HL-60 (cell line): Measurements from ENCODE around the gene CYTH4.

Source experiments
- REST ChIP-seq: IDR thresholded peaks from 2 replicates; pipeline ENCODE4 v1.6.1; 2012; ENCODE audit warnings: low read depth; ENCODE audit not compliant: insufficient replicate concordance
- TF ChIP-seq, protein P1 (sequence below): IDR thresholded peaks from one replicate; pipeline ENCODE4 v1.5.1; 2011; ENCODE audit warnings: low read length, control low read depth, inconsistent platforms; ENCODE audit not compliant: insufficient read depth

GRCh38 chr22:37280718-37281117 lies 1.6 kb upstream of the CYTH4 start:
- TF ChIP-seq, protein P1, sequence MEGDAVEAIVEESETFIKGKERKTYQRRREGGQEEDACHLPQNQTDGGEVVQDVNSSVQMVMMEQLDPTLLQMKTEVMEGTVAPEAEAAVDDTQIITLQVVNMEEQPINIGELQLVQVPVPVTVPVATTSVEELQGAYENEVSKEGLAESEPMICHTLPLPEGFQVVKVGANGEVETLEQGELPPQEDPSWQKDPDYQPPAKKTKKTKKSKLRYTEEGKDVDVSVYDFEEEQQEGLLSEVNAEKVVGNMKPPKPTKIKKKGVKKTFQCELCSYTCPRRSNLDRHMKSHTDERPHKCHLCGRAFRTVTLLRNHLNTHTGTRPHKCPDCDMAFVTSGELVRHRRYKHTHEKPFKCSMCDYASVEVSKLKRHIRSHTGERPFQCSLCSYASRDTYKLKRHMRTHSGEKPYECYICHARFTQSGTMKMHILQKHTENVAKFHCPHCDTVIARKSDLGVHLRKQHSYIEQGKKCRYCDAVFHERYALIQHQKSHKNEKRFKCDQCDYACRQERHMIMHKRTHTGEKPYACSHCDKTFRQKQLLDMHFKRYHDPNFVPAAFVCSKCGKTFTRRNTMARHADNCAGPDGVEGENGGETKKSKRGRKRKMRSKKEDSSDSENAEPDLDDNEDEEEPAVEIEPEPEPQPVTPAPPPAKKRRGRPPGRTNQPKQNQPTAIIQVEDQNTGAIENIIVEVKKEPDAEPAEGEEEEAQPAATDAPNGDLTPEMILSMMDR: no peak
- no peak for TF ChIP-seq REST
